OCI-LY7 (cell line): ENCODE results near the gene C22orf23. TPM values are rescaled to one million over a fixed set of nuclear protein-coding genes. Genes with fewer than 3 reads are reported as not detected.
A peak's percentile ranks its signal among the peaks of the same experiment; 100 is the strongest.

Experiments
- BruUV-seq: library from RNA; stranded (reverse); fragments of 400-500 nt; replicated peaks from 2 replicates; lab custom pipeline; 2021; lab: Mats Ljungman, UMichigan
- CTCF ChIA-PET: fragments of 300-600 bp; sonication (Branson Sonifier 250); formaldehyde crosslinking; loops from one replicate; lab custom pipeline; 2022; ENCODE audit warnings: antibody characterized with exemption; ENCODE audit not compliant: unreplicated experiment; lab: Charles Lee
- POLR2A ChIA-PET: fragments of 300-600 bp; sonication (Branson Sonifier 250); formaldehyde crosslinking; loops from one replicate; lab custom pipeline; 2022; ENCODE audit warnings: antibody characterized with exemption; lab: Charles Lee
- DNase-seq: peaks from one replicate; pipeline ENCODE4 v3.0.0-alpha.2; 2015; ENCODE audit warnings: low spot score
- H2AFZ ChIP-seq: fragments of 200-600 bp; sonication (generic), shearing (Covaris generic); 2 replicates; pipeline ENCODE4 v1.6.1; 2014; ENCODE audit warnings: mild to moderate bottlenecking, antibody characterized with exemption, low read length, moderate library complexity
- H3K27ac ChIP-seq: fragments of 200-600 bp; sonication (generic); 2 replicates; pipeline ENCODE4 v1.5.1; 2014; ENCODE audit warnings: mixed run types, low read depth, mild to moderate bottlenecking, moderate library complexity, low read length, inconsistent platforms; ENCODE audit not compliant: poor library complexity, severe bottlenecking
- H3K36me3 ChIP-seq: fragments of 200-600 bp; sonication (generic); 2 replicates; pipeline ENCODE4 v1.6.1; 2014; ENCODE audit warnings: mild to moderate bottlenecking, antibody characterized with exemption, low read length, moderate library complexity, mixed read lengths; ENCODE audit not compliant: insufficient read depth
- H3K4me1 ChIP-seq: fragments of 200-600 bp; sonication (generic); 2 replicates; pipeline ENCODE4 v1.5.1; 2014; ENCODE audit warnings: mild to moderate bottlenecking, low read length; ENCODE audit not compliant: insufficient read depth, poor library complexity, severe bottlenecking
- H3K4me2 ChIP-seq: fragments of 200-600 bp; sonication (generic); 2 replicates; pipeline ENCODE4 v1.6.1; 2014; ENCODE audit warnings: mild to moderate bottlenecking, low read length
- H3K4me3 ChIP-seq: fragments of 200-600 bp; sonication (generic); 2 replicates; pipeline ENCODE4 v1.5.1; 2014; ENCODE audit warnings: mild to moderate bottlenecking, low read depth, low read length; ENCODE audit not compliant: poor library complexity, severe bottlenecking
- H3K79me2 ChIP-seq: fragments of 200-600 bp; sonication (generic); 2 replicates; pipeline ENCODE4 v1.6.1; 2016; ENCODE audit warnings: low read depth, mild to moderate bottlenecking, low read length, moderate library complexity, mixed read lengths; ENCODE audit not compliant: insufficient read depth
- H3K9me2 ChIP-seq: fragments of 200-600 bp; sonication (generic); 2 replicates; pipeline ENCODE4 v1.6.1; 2016; ENCODE audit warnings: mild to moderate bottlenecking, low read length, mixed read lengths; ENCODE audit not compliant: insufficient read depth
- H3K9me3 ChIP-seq: fragments of 200-600 bp; sonication (generic); 2 replicates; pipeline ENCODE4 v1.6.1; 2014; ENCODE audit warnings: mild to moderate bottlenecking, mixed run types, low read length, mixed read lengths
- H4K20me1 ChIP-seq: fragments of 200-600 bp; sonication (generic); 2 replicates; pipeline ENCODE4 v1.6.1; 2014; ENCODE audit warnings: mild to moderate bottlenecking, antibody characterized with exemption, low read length, moderate library complexity, mixed read lengths; ENCODE audit not compliant: insufficient read depth
- EZH2phosphoT487 ChIP-seq: fragments of 200-600 bp; sonication (generic); IDR thresholded peaks from 2 replicates; pipeline ENCODE4 v1.6.1; 2018; ENCODE audit warnings: low read depth, borderline replicate concordance, mild to moderate bottlenecking, mixed run types, antibody characterized with exemption, low read length, moderate library complexity, mixed read lengths
- intact Hi-C: fragments of 100-400 bp; cut with micrococcal nuclease; formaldehyde crosslinking; loops from one replicate; pipeline ENCODE4 v1.10.0; 2022; ENCODE audit not compliant: unreplicated experiment
- total RNA-seq, 2 experiments: library from RNA; depleted of rRNA in 1 of 2; stranded (reverse); fragments of >200 nt in 1 of 2; shearing (Covaris generic) in 1 of 2; gene quantifications; 2 replicates each; pipeline ENCODE4 v1.2.3, GENCODE V29; 2014 to 2022
- TF ChIP-seq, protein P1 (sequence below): fragments of 200-600 bp; sonication (generic); conservative IDR thresholded peaks from 2 replicates; pipeline ENCODE4 v1.5.1; 2014; ENCODE audit warnings: mild to moderate bottlenecking, antibody characterized with exemption, low read length, moderate library complexity, mixed read lengths

The C22orf23 gene
- total RNA-seq, 2 experiments from 2014 or later, result 0.57 to 1.2 TPM

GRCh38 chr22:37940698-37941376 is 12.6 kb downstream of the C22orf23 start:
- H3K4me3 ChIP-seq, result no peak overlapping the region
- DNase-seq, result no peak
- CTCF ChIA-PET, result no interaction called here
- H3K4me1 ChIP-seq, result no peaks in the 10 kb centered on the region
- intact Hi-C loops, result no loop called here
- H3K9me3 ChIP-seq, result no peaks in the 10 kb centered on the region
- no peak overlapping the region for H3K4me2 ChIP-seq
- H3K9me2 ChIP-seq, result no peaks in the 10 kb centered on the region
- H4K20me1 ChIP-seq, result no peaks in the 10 kb centered on the region
- H3K79me2 ChIP-seq, result no peaks in the 10 kb centered on the region
- POLR2A ChIA-PET, result no interaction called here
- BruUV-seq, result no TSS peak
- peaks cover 4% of the 10 kb centered on the region; the same call in 1 of the 2 replicates for H3K36me3 ChIP-seq
- H2AFZ ChIP-seq, result no peak overlapping the region
- H3K27ac ChIP-seq, result no peak overlapping the region
- TF ChIP-seq EZH2phosphoT487, result no peak
- TF ChIP-seq, protein P1, sequence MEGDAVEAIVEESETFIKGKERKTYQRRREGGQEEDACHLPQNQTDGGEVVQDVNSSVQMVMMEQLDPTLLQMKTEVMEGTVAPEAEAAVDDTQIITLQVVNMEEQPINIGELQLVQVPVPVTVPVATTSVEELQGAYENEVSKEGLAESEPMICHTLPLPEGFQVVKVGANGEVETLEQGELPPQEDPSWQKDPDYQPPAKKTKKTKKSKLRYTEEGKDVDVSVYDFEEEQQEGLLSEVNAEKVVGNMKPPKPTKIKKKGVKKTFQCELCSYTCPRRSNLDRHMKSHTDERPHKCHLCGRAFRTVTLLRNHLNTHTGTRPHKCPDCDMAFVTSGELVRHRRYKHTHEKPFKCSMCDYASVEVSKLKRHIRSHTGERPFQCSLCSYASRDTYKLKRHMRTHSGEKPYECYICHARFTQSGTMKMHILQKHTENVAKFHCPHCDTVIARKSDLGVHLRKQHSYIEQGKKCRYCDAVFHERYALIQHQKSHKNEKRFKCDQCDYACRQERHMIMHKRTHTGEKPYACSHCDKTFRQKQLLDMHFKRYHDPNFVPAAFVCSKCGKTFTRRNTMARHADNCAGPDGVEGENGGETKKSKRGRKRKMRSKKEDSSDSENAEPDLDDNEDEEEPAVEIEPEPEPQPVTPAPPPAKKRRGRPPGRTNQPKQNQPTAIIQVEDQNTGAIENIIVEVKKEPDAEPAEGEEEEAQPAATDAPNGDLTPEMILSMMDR, result no peak

- no peaks in the 10 kb centered on the region for H3K9me3 ChIP-seq
- H3K27ac ChIP-seq, result no peak overlapping the region
- TF ChIP-seq, protein P1, result peak; percentile 94
- no peak for TF ChIP-seq EZH2phosphoT487
- CTCF ChIA-PET, result interaction anchor here (0.5 to 0.9 kb wide), 4 partner anchors 20 to 573 kb away, joined by 3 to 14 read pairs (median 4); partner anchors contain the start of genes C22orf23, MICALL1 and POLR2F
- no TSS peak for BruUV-seq
- peaks cover 32% of the 10 kb centered on the region for H3K4me1 ChIP-seq
- H3K36me3 ChIP-seq, result peaks cover 4% of the 10 kb centered on the region; the same call in 1 of the 2 replicates
- H2AFZ ChIP-seq, result no peak overlapping the region
- POLR2A ChIA-PET, result interaction anchor here (0.5 to 0.7 kb wide), 2 partner anchors 14 to 80 kb away, joined by 3 read pairs; no protein-coding TSS in a partner anchor
- intact Hi-C loops, result loop anchor here (1.0 kb wide), 2 partner anchors 28 to 117 kb away; partner anchors contain the start of gene MICALL1
- no peak overlapping the region for H3K4me3 ChIP-seq
- no peaks in the 10 kb centered on the region for H4K20me1 ChIP-seq
- H3K9me2 ChIP-seq, result no peaks in the 10 kb centered on the region
- no peak overlapping the region for H3K4me2 ChIP-seq
- DNase-seq, result peak; percentile 89
- H3K79me2 ChIP-seq, result no peaks in the 10 kb centered on the region
Measured at GRCh38 chr22:37933711-37934376, 19.6 kb downstream of the C22orf23 start.
